Ishikawa (cell line): ENCODE results near the gene ISLR.
A peak's percentile ranks its signal among the peaks of the same experiment; 100 is the strongest.

Experiments used
- CEBPB ChIP-seq: IDR thresholded peaks from 2 replicates; pipeline ENCODE4 v1.6.1; 2012
- CREB1 ChIP-seq: IDR thresholded peaks from 2 replicates; pipeline ENCODE4 v1.6.1; 2012; ENCODE audit warnings: low read depth
- EGR1 ChIP-seq: IDR thresholded peaks from 2 replicates; pipeline ENCODE4 v1.6.1; 2012
- EP300 ChIP-seq: IDR thresholded peaks from 2 replicates; pipeline ENCODE4 v1.6.1; 2012; ENCODE audit warnings: borderline replicate concordance
- FOXM1 ChIP-seq: IDR thresholded peaks from 2 replicates; pipeline ENCODE4 v1.6.1; 2012; ENCODE audit warnings: low read depth, borderline replicate concordance
- MAX ChIP-seq: IDR thresholded peaks from 2 replicates; pipeline ENCODE4 v1.6.1; 2012
- NFIC ChIP-seq: IDR thresholded peaks from 2 replicates; pipeline ENCODE4 v1.6.1; 2012
- RAD21 ChIP-seq: IDR thresholded peaks from 2 replicates; pipeline ENCODE4 v1.6.1; 2012; ENCODE audit warnings: low read depth
- TAF1 ChIP-seq: IDR thresholded peaks from 2 replicates; pipeline ENCODE4 v1.6.1; 2012; ENCODE audit warnings: low read depth, mild to moderate bottlenecking
- TCF12 ChIP-seq: IDR thresholded peaks from 2 replicates; pipeline ENCODE4 v1.6.1; 2012; ENCODE audit warnings: low read depth
- TEAD4 ChIP-seq: IDR thresholded peaks from 2 replicates; pipeline ENCODE4 v1.6.1; 2012
- YY1 ChIP-seq: IDR thresholded peaks from 2 replicates; pipeline ENCODE4 v1.6.1; 2012; ENCODE audit warnings: low read depth
- ZBTB7A ChIP-seq: IDR thresholded peaks from 2 replicates; pipeline ENCODE4 v1.6.1; 2012; ENCODE audit warnings: low read depth
- TF ChIP-seq, protein P1 (sequence below): IDR thresholded peaks from 2 replicates; pipeline ENCODE4 v1.6.1; 2012
- TF ChIP-seq, protein P2 (sequence below): IDR thresholded peaks from 2 replicates; pipeline ENCODE4 v1.6.1; 2012; ENCODE audit warnings: low read depth, mild to moderate bottlenecking

The ISLR gene

DNA sequence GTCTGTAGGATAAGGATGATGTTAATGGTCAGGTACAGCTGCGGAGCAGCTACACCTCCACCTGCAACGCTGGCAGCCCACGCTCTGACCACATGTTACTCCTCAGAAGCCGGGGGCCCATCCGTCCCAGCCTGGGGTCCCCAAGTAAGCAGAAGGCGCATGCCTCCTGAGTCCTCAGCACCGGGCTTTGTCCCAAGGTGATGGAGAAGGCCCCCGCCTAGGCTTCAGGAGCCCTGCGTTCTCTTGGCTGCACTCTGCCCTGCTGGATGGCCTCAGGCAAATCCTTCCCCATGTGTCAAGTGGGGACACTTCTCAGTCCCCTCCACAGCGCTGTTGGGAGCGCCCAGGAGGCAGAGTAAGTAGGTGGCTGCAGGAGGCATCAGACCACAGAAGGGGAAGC is 14.7 kb downstream of the ISLR start:
- TF ChIP-seq RAD21, result no peak
- TF ChIP-seq TAF1, result no peak
- no peak for TF ChIP-seq CEBPB

DNA sequence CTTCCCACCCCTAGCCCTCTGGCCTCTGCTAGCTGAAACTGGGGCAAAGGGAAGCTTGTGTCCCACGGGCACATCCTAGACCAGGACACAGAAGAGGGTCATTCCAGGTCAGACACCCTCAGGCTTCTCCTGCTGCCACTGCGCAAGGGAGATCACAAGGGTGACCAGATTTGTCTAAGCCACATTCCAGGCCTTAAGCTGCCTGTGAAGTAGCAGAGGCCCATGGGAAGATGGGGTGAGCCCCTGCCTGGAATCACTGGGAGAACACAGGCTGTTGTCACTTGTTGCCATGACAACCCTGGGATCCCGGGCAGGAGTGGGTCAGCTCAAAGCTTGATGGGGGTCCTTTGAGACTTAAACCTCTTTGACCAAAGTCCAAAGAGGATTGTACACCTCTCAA is 18.3 kb downstream of the ISLR start:
- no peak for TF ChIP-seq MAX
- no peak for TF ChIP-seq NFIC
- no peak for TF ChIP-seq EP300
- no peak for TF ChIP-seq FOXM1
- no peak for TF ChIP-seq YY1

DNA sequence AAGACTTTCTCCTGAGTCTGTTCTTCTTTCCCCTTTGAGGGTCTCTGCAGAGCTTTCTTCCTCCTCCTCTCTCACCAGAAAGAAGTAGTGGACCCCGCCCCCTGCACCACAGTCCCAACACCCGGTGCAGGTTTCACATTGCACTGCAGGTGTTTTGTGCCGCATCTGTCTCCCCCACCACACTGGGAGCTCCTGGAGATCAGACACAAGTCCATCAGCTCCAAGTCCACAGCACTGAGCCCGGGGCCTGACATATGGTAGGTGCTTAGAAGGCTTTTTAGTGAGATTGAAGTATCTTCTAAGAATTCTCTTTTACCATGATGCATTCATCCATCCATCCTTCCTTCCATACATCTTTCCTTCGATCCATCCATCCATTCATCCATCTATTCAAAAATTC is 19.2 kb downstream of the ISLR start:
- TF ChIP-seq NFIC (no peak), CREB1 (no peak), TEAD4 (no peak), CEBPB (no peak)

GRCh38 chr15:74193299-74193718 is 19.8 kb downstream of the ISLR start:
- no peak for TF ChIP-seq TCF12
- no peak for TF ChIP-seq NFIC
- TF ChIP-seq TEAD4, result peak; percentile 40; the same call in 1 of the 2 replicates
- no peak for TF ChIP-seq EGR1
- no peak for TF ChIP-seq CEBPB
- no peak for TF ChIP-seq ZBTB7A
- TF ChIP-seq CREB1, result no peak
- TF ChIP-seq, protein P1, sequence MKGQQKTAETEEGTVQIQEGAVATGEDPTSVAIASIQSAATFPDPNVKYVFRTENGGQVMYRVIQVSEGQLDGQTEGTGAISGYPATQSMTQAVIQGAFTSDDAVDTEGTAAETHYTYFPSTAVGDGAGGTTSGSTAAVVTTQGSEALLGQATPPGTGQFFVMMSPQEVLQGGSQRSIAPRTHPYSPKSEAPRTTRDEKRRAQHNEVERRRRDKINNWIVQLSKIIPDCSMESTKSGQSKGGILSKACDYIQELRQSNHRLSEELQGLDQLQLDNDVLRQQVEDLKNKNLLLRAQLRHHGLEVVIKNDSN, result no peak
- TF ChIP-seq, protein P2, sequence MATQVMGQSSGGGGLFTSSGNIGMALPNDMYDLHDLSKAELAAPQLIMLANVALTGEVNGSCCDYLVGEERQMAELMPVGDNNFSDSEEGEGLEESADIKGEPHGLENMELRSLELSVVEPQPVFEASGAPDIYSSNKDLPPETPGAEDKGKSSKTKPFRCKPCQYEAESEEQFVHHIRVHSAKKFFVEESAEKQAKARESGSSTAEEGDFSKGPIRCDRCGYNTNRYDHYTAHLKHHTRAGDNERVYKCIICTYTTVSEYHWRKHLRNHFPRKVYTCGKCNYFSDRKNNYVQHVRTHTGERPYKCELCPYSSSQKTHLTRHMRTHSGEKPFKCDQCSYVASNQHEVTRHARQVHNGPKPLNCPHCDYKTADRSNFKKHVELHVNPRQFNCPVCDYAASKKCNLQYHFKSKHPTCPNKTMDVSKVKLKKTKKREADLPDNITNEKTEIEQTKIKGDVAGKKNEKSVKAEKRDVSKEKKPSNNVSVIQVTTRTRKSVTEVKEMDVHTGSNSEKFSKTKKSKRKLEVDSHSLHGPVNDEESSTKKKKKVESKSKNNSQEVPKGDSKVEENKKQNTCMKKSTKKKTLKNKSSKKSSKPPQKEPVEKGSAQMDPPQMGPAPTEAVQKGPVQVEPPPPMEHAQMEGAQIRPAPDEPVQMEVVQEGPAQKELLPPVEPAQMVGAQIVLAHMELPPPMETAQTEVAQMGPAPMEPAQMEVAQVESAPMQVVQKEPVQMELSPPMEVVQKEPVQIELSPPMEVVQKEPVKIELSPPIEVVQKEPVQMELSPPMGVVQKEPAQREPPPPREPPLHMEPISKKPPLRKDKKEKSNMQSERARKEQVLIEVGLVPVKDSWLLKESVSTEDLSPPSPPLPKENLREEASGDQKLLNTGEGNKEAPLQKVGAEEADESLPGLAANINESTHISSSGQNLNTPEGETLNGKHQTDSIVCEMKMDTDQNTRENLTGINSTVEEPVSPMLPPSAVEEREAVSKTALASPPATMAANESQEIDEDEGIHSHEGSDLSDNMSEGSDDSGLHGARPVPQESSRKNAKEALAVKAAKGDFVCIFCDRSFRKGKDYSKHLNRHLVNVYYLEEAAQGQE, result no peak
- no peak for TF ChIP-seq YY1
- TF ChIP-seq RAD21, result peak; percentile 2; the same call in 1 of the 2 replicates
- peak; percentile 35; the same call in 1 of the 2 replicates for TF ChIP-seq EP300
- TF ChIP-seq FOXM1, result no peak

- TF ChIP-seq ZBTB7A (no peak), TAF1 (no peak), CREB1 (no peak), MAX (no peak), TCF12 (no peak), TEAD4 (no peak), YY1 (no peak), NFIC (no peak), EGR1 (no peak), CEBPB (no peak), FOXM1 (no peak), RAD21 (no peak)
- TF ChIP-seq, protein P2, result no peak
- TF ChIP-seq, protein P1, result no peak
Observed at GRCh38 chr15:74193905-74194304, 20.4 kb downstream of the ISLR start.

GRCh38 chr15:74194572-74195559 is 21.4 kb downstream of the ISLR start:
- TF ChIP-seq CEBPB (no peak), YY1 (no peak), TEAD4 (no peak), TAF1 (no peak), TCF12 (no peak), MAX (no peak), NFIC (no peak)
- TF ChIP-seq, protein P1, result no peak
- TF ChIP-seq, protein P2, result no peak
